H1 (cell line): ENCODE measurements around the gene CTNNA3. TPM values are rescaled to one million over a fixed set of nuclear protein-coding genes. Genes with fewer than 3 reads are reported as not detected.

Experiments
- CTCF ChIA-PET: fragments of 300-600 bp; sonication (Branson Sonifier 250); formaldehyde crosslinking; loops from one replicate; lab custom pipeline; 2021; ENCODE audit not compliant: partially characterized antibody; lab: Charles Lee
- POLR2A ChIA-PET: fragments of 300-600 bp; sonication (Branson Sonifier 250); formaldehyde crosslinking; loops from one replicate; lab custom pipeline; 2021; ENCODE audit warnings: inconsistent platforms; ENCODE audit not compliant: partially characterized antibody; lab: Charles Lee
- DNase-seq, 2 experiments: peaks; one replicate each; pipeline versions ENCODE4 v3.0.0 to v3.0.0-alpha.2; 2010 to 2022; ENCODE audit warnings: low spot score in 2 of 2, low read depth in 1 of 2, mixed read lengths in 1 of 2
- FAIRE-seq: peaks from 2 replicates; lab custom pipeline; 2011; peaks lifted over from hg19 to GRCh38; lab: Jason Lieb, UNC
- H2AFZ ChIP-seq: 2 replicates; pipeline ENCODE4 v1.8.1; 2012; ENCODE audit warnings: low read length, inconsistent platforms
- H2AK5ac ChIP-seq: 2 replicates; pipeline ENCODE4 v1.6.1; 2013; ENCODE audit warnings: low read depth, low read length
- H2BK120ac ChIP-seq: replicated peaks from 2 replicates; pipeline ENCODE3; 2013; ENCODE audit warnings: low read depth, low read length, inconsistent platforms
- H2BK12ac ChIP-seq: 2 replicates; pipeline ENCODE4 v1.6.1; 2013; ENCODE audit warnings: low read depth, low read length
- H2BK15ac ChIP-seq: 2 replicates; pipeline ENCODE4 v1.6.1; 2013; ENCODE audit warnings: low read length
- H2BK20ac ChIP-seq: 2 replicates; pipeline ENCODE4 v1.6.1; 2013; ENCODE audit warnings: low read length
- H2BK5ac ChIP-seq: 2 replicates; pipeline ENCODE4 v1.6.1; 2013; ENCODE audit warnings: low read depth, low read length
- H3K14ac ChIP-seq: 2 replicates; pipeline ENCODE4 v1.6.1; 2013; ENCODE audit warnings: inconsistent platforms; ENCODE audit not compliant: insufficient read length
- H3K18ac ChIP-seq: 2 replicates; pipeline ENCODE4 v1.6.1; 2013; ENCODE audit warnings: low read length; ENCODE audit errors: extremely low read depth
- H3K23ac ChIP-seq: 2 replicates; pipeline ENCODE4 v1.6.1; 2013; ENCODE audit warnings: inconsistent platforms; ENCODE audit not compliant: insufficient read length
- H3K23me2 ChIP-seq: 2 replicates; pipeline ENCODE4 v1.6.1; 2013; ENCODE audit warnings: low read depth, low read length
- H3K27ac ChIP-seq: 2 replicates; pipeline ENCODE4 v1.6.1; 2011; ENCODE audit warnings: low read depth, low read length, inconsistent platforms
- H3K27me3 ChIP-seq, 4 experiments: replicated peaks in 1 of 4; 1 replicate in 1 of 4; 2 replicates in 3 of 4; pipeline versions ENCODE4 v1.6.1 to v1.8.1; 2011 to 2013; ENCODE audit warnings: low read length in 3 of 4, mild to moderate bottlenecking in 3 of 4, inconsistent platforms in 2 of 4, mixed read lengths in 2 of 4, moderate library complexity in 1 of 4; ENCODE audit not compliant: control insufficient read depth in 3 of 4, insufficient read depth in 3 of 4; ENCODE audit errors: extremely low read depth in 1 of 4
- H3K36me3 ChIP-seq, 4 experiments: 2 replicates each; pipeline versions ENCODE4 v1.6.1 to v1.8.1; 2011 to 2013; ENCODE audit warnings: mild to moderate bottlenecking in 4 of 4, low read length in 3 of 4, moderate library complexity in 2 of 4, control low read depth in 1 of 4, inconsistent platforms in 1 of 4; ENCODE audit not compliant: insufficient read depth in 4 of 4, control insufficient read depth in 2 of 4
- H3K4ac ChIP-seq: replicated peaks from 2 replicates; pipeline ENCODE3; 2013; ENCODE audit warnings: low read length, low read depth, mixed read lengths, inconsistent platforms; ENCODE audit not compliant: insufficient read length
- H3K4me1 ChIP-seq, 4 experiments: replicated peaks in 1 of 4; 1 replicate in 1 of 4; 2 replicates in 3 of 4; pipeline versions ENCODE4 v1.6.1 to v1.8.1; 2011 to 2013; ENCODE audit warnings: low read length in 3 of 4, inconsistent platforms in 2 of 4, mixed read lengths in 1 of 4; ENCODE audit not compliant: insufficient read depth in 4 of 4, control insufficient read depth in 3 of 4
- H3K4me2 ChIP-seq, 2 experiments: 2 replicates each; pipeline versions ENCODE4 v1.6.1 to v1.8.1; 2011 to 2013; ENCODE audit warnings: low read depth in 2 of 2, low read length in 2 of 2, control low read depth in 1 of 2, inconsistent platforms in 1 of 2, mild to moderate bottlenecking in 1 of 2; ENCODE audit not compliant: insufficient read depth in 1 of 2
- H3K4me3 ChIP-seq, 4 experiments: fragments of 200-600, 300-600 bp in 1 of 4; sonication (generic), shearing (Covaris generic), sonication (Bioruptor Twin) in 1 of 4; 2 replicates each; pipeline versions ENCODE4 v1.5.1 to v1.8.1; 2011 to 2016; ENCODE audit warnings: low read length in 4 of 4, low read depth in 3 of 4, control low read depth in 2 of 4, inconsistent platforms in 2 of 4, mild to moderate bottlenecking in 2 of 4, mixed read lengths in 1 of 4, moderate library complexity in 1 of 4; ENCODE audit not compliant: insufficient read depth in 2 of 4; ENCODE audit errors: extremely low read depth in 1 of 4
- H3K56ac ChIP-seq: replicated peaks from 2 replicates; pipeline ENCODE3; 2013; ENCODE audit warnings: low read depth, mild to moderate bottlenecking, mixed read lengths, low read length, inconsistent platforms; ENCODE audit not compliant: insufficient read length
- H3K79me1 ChIP-seq: 2 replicates; pipeline ENCODE4 v1.6.1; 2013; ENCODE audit warnings: low read depth, low read length, control low read depth
- H3K79me2 ChIP-seq, 2 experiments: 2 replicates each; pipeline versions ENCODE4 v1.6.1 to v1.8.1; 2012 to 2013; ENCODE audit warnings: low read length in 2 of 2, mild to moderate bottlenecking in 2 of 2, inconsistent platforms in 1 of 2; ENCODE audit not compliant: insufficient read depth in 2 of 2, control insufficient read depth in 1 of 2
- H3K9ac ChIP-seq, 4 experiments: replicated peaks in 1 of 4; 1 replicate in 1 of 4; 2 replicates in 3 of 4; pipeline versions ENCODE4 v1.6.1 to v1.8.1; 2011 to 2013; ENCODE audit warnings: low read depth in 3 of 4, low read length in 3 of 4, control low read depth in 2 of 4, mild to moderate bottlenecking in 2 of 4, moderate library complexity in 2 of 4, inconsistent platforms in 1 of 4; ENCODE audit errors: extremely low read depth in 1 of 4
- H3K9me3 ChIP-seq, 2 experiments: 2 replicates each; pipeline versions ENCODE4 v1.6.1 to v1.8.1; 2012 to 2013; ENCODE audit warnings: mild to moderate bottlenecking in 2 of 2, moderate library complexity in 2 of 2, control low read depth in 1 of 2, inconsistent platforms in 1 of 2, low read depth in 1 of 2, low read length in 1 of 2, mixed read lengths in 1 of 2; ENCODE audit not compliant: insufficient read depth in 2 of 2
- H4K20me1 ChIP-seq, 2 experiments: replicated peaks in 1 of 2; 2 replicates each; pipeline versions ENCODE3 to v1.8.1; 2011 to 2013; ENCODE audit warnings: inconsistent platforms in 2 of 2, low read length in 2 of 2, mild to moderate bottlenecking in 1 of 2; ENCODE audit not compliant: insufficient read depth in 2 of 2, control insufficient read depth in 1 of 2
- H4K5ac ChIP-seq: 2 replicates; pipeline ENCODE4 v1.6.1; 2013; ENCODE audit warnings: low read length, low read depth, mixed read lengths, inconsistent platforms; ENCODE audit not compliant: insufficient read length
- H4K8ac ChIP-seq: 2 replicates; pipeline ENCODE4 v1.8.0; 2013; ENCODE audit warnings: mild to moderate bottlenecking, moderate library complexity, low read length, inconsistent platforms; ENCODE audit not compliant: insufficient read depth; ENCODE audit errors: extremely low read depth
- H4K91ac ChIP-seq: replicated peaks from 2 replicates; pipeline ENCODE3; 2013; ENCODE audit warnings: low read length, mixed read lengths, inconsistent platforms; ENCODE audit not compliant: insufficient read length
- BRCA1 ChIP-seq: IDR thresholded peaks from 2 replicates; pipeline ENCODE4 v1.6.1; 2012; ENCODE audit warnings: low read depth, low read length, improper control_type of control experiment
- CBX8 ChIP-seq: fragments of 300-800, 300-1000 bp; sonication (generic); IDR thresholded peaks from 2 replicates; pipeline ENCODE4 v1.7.1; 2016; ENCODE audit warnings: low read depth, low read length, borderline replicate concordance
- CREB1 ChIP-seq: IDR thresholded peaks from 2 replicates; pipeline ENCODE4 v1.6.1; 2012; ENCODE audit warnings: inconsistent platforms
- E2F6 ChIP-seq: IDR thresholded peaks from 2 replicates; pipeline ENCODE4 v1.6.1; 2012; ENCODE audit warnings: inconsistent platforms
- GABPA ChIP-seq: IDR thresholded peaks from 2 replicates; pipeline ENCODE4 v1.6.1; 2011; ENCODE audit warnings: mild to moderate bottlenecking, low read length, moderate library complexity, borderline replicate concordance; ENCODE audit not compliant: insufficient read depth
- MAFK ChIP-seq: IDR thresholded peaks from 2 replicates; pipeline ENCODE4 v1.6.1; 2012; ENCODE audit warnings: low read depth, mild to moderate bottlenecking, improper control_type of control experiment, low read length
- POU5F1 ChIP-seq: IDR thresholded peaks from 2 replicates; pipeline ENCODE4 v1.6.1; 2011; ENCODE audit warnings: low read depth, mild to moderate bottlenecking, low read length, moderate library complexity
- SIX5 ChIP-seq: IDR thresholded peaks from 2 replicates; pipeline ENCODE4 v1.6.1; 2011; ENCODE audit warnings: mild to moderate bottlenecking, low read depth, low read length
- WGBS, 2 experiments: shearing (Covaris generic) in 1 of 2; methylation state at CpG; one replicate each; pipeline versions ENCODE4 v1.1.6 to v1.1.7; 2013 to 2015; ENCODE audit warnings: low lambda C conversion rate in 2 of 2, mixed read lengths in 2 of 2, inconsistent platforms in 1 of 2, low coverage in 1 of 2, missing lambda C conversion rate in 1 of 2; ENCODE audit not compliant: insufficient replicate concordance in 2 of 2, insufficient coverage in 1 of 2, insufficient read length in 1 of 2; ENCODE audit errors: extremely low coverage in 1 of 2, missing lambda C conversion rate in 1 of 2; 5-methylcytosine and 5-hydroxymethylcytosine counted together
- polyA plus RNA-seq, 7 experiments: library from polyadenylated mRNA; depleted of rRNA in 3 of 7; stranded (reverse) in 5 of 7; unstranded in 2 of 7; fragments of >200 nt in 5 of 7; fragments of 200-250 nt in 2 of 7; gene quantifications; 1 replicate in 5 of 7; 2 replicates in 1 of 7; 4 replicates in 1 of 7; pipeline versions ENCODE4 v1.2.1 to v1.2.3, GENCODE V29; 2011 to 2013; ENCODE audit warnings: missing spikeins in 2 of 7, mixed read lengths in 2 of 7
- total RNA-seq: library from RNA; stranded (reverse); fragmentation: NEBNext Ultra II Directional; extraction: Animal tissue kit (Norgen Biotek cat#: 25700); gene quantifications from 2 replicates; pipeline ENCODE4 v1.2.1, GENCODE V29; 2021

The CTNNA3 gene
- total and polyA plus RNA-seq, 2 of the 8 experiments (the other 6 are each of a cell fraction or from before 2014, with no cell fraction given): 1.3 to 1.5 TPM

- Histone ChIP-seq H3K23ac (no peak overlapping the region), H3K18ac (no peak overlapping the region), H3K4ac (no peak overlapping the region), H2BK15ac (no peak overlapping the region), H4K20me1 (no peaks in the 10 kb centered on the region), H3K23me2 (no peaks in the 10 kb centered on the region), H3K4me3 (no peak overlapping the region), H3K27me3 (no peaks in the 10 kb centered on the region), H3K4me1 (no peaks in the 10 kb centered on the region), H3K4me2 (no peak overlapping the region), H3K9me3 (no peaks in the 10 kb centered on the region), H2BK5ac (no peak overlapping the region), H3K9ac (no peak overlapping the region), H3K14ac (no peak overlapping the region), H4K8ac (no peak overlapping the region), H4K5ac (no peak overlapping the region), H2BK12ac (0 out of 2 replicates have a peak overlapping the region, but pooled peaks have one; percentile 50), H2BK20ac (no peak overlapping the region), H3K79me1 (no peaks in the 10 kb centered on the region), H4K91ac (no peak overlapping the region), H2AK5ac (no peak overlapping the region), H2AFZ (no peak overlapping the region), H2BK120ac (no peak overlapping the region), H3K56ac (no peak overlapping the region), H3K79me2 (no peaks in the 10 kb centered on the region), H3K27ac (no peak overlapping the region), H3K36me3 (no peaks in the 10 kb centered on the region)
- DNase-seq: no peak
- 77% methylated on average over 2 of the region's 2 CpGs; no CpG with 5 or more reads in 1 of the 2 experiments for WGBS, 2 experiments
- ChIA-PET POLR2A (no interaction called here), CTCF (interaction anchor here (0.8 to 3.7 kb wide), 19 partner anchors 10 to 935 kb away, joined by 3 to 15 read pairs (median 3); no protein-coding TSS in a partner anchor)
- no peak for FAIRE-seq
- TF ChIP-seq POU5F1 (no peak), MAFK (no peak), E2F6 (no peak), CBX8 (no peak), BRCA1 (no peak), CREB1 (no peak), SIX5 (no peak), GABPA (no peak)
Observed at GRCh38 chr10:67521546-67521945, 174.4 kb downstream of the CTNNA3 start.
